GM21529 (cell line): Measurements from ENCODE around the gene SRGAP3.
A peak's percentile ranks its signal among the peaks of the same experiment; 100 is the strongest.

Experiments used
- ATAC-seq: cut with Tn5 transposase; IDR thresholded peaks from one replicate; pipeline ENCODE4 v1.9.1; 2021; ENCODE audit not compliant: unreplicated experiment

Gene SRGAP3

DNA sequence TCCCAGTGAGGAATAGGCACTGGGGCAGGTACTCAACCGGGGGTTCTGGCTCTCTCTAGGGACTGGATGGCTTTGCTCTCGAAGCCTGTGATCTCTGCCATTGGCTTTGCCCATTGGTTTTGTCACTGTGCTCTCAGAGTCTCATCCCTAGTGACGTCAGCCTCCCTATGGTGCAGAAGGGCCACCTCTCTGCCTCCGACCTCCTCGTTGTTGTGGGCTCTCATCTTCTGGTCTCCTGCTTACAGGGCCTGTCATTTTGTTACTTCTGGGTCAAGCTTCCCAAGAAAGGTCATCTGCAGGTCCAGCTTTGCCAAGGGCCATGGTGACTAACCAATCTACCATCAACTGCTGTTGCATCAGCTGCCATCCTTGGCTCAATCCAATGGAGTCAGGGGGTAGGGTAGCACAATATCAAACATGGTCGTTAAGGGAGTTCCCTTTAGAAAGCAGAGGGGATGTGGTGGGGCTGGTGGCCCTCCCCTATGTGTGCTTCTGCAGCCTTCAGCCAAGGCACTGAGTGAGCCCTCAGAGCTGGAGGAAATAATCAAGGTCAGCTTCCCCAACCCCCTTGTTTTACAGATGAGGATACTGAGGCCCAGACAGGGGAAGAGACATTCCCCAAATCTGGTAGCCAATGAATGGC lies 272.8 kb downstream of the SRGAP3 start:
- ATAC-seq = no peak

DNA sequence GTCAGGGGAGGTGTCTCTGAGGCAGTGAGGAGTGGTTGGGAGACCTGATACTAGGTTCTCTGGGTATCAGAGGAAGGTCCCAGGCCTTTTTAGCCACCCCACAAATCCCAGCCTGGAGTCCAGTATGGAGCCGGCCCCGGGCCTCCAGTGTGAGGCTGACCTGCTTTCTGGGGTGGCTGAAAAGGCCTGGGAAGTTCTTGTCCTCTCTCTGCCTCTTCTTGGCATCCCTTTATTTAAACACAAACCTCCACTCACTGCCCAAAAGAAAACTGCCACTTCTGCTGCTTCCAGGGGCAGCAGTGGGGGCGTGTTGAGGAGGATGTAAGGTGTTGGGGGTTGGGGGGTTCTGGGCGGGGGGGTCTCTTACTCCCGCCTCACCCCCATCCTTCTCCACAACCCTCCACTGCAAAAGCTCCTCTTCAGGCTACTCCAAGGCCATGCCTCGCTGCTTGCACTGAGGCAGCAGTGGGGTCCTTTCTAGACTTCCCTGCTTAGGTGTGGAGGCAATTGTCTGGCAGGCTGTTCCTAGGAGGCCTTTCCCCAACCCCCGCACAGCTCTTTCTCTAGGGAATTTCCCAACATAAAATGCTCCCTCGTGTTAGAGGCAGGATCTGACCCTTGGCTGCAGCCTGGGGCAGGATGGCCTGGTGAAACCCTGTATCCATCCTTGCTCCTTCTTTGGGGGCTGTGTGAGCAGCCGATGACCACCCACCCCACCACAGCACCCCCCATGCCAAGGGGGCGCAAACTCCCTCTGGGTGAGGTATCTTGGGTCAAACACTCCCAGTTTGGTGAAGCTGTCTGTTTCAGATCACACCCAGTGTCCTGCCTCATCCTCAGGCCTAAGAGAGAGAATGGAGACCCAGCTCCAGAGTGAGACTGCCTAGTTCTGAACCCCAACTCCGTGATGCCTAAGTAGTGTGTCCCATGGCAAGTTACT lies 274.1 kb downstream of the SRGAP3 start:
- ATAC-seq = no peak

DNA sequence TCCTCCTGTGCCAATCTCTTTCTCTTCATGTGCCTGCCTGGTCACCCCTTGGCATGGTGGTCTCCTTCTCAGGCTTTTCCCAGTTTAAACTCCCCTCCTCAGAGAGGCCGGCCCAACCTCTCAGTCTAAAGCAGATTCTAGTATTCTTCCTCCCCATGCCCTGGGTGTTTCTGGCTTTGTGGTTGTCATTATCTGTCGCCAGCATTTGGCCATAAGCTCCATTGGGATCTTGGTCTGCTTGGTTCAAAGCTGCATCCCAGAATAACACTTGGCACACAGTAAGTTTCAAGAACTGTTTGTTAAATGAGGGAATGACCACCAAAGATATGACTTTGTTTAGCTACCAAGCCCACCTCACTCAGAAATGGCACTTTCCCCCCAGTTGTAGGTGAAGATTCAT lies 275.0 kb downstream of the SRGAP3 start:
- no peak for ATAC-seq

DNA sequence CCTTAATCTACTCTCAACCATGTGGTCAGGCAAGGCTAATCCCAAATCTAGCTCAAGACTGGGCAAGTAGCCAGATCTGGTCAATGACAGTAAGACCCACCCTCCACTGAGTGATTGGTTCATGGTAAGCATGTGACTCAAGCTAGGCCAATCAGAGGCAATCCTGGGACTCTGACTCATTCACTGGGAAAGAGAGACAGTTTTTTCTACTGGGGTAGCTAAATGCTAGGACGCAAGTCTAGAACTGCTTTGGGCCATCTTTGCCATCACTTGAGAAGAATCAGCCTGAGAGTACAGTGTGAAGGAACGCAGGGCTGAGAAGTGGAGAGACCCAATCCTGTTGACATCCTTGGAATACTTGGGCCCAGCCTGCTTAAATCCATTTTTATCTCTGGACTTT lies 276.8 kb downstream of the SRGAP3 start:
- ATAC-seq = peak; percentile 51

DNA sequence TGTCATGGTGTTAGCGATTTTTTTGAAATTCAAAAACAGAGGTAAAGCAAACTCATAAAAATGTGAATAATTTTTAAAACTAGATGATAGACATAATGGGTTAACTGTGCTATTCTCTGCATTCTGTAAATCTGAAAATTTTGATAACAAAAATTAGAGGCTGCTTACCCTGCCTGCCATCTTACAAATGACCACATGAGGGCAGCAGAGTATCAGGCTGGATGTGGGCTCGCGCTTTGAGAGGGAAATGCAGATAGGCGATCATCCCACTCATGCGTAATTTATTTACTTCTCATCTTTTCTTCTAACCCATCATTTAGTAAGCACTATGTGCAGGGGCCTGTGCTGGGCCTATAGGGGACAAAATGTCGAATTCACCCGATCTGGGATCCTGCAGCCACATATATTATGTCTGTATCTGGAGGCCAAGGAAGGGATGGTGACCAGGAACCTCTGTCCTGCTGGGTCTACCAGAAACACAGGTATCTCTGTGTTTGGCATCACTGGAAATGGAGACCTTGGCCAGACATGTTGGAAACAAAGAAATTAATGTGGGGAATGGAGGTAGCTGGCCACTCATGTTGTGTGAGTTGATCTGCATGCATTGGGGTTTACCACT lies 278.4 kb downstream of the SRGAP3 start:
- ATAC-seq = no peak

DNA sequence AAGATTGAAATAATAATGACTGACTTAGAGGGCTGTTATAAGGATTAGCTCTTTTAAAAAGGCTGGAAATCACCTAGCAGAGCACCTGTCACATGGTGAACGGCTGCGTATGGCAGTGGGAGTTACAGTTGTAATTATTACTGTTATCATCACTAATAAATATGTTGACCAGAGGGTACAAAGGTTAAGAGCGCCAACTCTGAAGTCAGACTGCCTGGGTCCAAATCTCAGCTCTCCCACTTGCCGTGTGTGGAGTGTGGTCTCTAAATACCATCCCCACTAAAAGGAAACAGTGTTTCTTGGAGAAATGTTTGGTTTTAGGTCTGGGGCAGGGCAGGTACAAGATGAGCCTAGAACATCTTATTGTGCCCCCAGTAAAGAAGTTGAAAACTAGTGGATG lies 280.2 kb downstream of the SRGAP3 start:
- no peak for ATAC-seq

DNA sequence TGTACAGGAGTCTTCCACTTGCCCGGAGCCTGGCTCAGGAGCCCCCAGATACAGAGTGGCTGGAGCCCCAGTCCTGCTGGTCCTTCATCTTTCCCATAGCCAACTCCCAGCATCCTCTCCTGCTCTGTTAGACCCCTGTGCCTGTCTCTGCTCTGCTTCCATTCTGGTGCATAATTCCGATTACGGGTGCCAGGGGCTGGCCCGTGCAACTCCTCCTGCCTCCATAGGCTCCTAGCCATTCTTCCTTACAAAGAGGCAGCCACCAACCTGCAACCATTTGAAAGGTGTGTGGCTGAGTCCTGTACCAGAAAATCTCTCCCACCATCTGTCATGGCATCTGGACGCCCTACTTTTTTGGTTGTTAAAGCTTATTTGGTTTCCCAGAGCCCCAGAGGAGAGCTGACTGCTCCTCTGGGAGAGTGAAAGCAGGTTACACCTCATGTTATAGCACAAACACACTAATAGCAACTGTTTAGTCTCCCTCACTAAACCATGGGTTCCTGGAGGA lies 281.0 kb downstream of the SRGAP3 start:
- no peak for ATAC-seq

DNA sequence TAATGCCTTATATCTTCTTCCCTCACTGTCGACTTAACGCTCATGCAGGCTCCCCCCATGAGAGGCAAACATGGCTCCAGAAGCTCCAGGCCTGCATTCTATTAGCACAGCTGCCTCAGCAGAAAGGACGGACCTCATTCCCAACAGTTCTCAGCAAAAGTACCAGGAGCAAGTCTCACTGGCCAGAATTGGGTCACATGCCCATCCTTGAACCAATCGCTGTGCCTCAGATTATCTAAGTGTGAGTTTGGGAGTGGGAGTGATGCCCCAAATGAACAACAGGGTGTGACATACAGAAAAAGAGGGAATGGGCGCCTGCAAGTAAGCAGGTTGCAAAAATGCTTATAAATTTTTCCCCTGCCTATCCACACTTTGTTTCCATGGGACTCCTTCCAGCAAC lies 281.9 kb downstream of the SRGAP3 start:
- no peak for ATAC-seq

DNA sequence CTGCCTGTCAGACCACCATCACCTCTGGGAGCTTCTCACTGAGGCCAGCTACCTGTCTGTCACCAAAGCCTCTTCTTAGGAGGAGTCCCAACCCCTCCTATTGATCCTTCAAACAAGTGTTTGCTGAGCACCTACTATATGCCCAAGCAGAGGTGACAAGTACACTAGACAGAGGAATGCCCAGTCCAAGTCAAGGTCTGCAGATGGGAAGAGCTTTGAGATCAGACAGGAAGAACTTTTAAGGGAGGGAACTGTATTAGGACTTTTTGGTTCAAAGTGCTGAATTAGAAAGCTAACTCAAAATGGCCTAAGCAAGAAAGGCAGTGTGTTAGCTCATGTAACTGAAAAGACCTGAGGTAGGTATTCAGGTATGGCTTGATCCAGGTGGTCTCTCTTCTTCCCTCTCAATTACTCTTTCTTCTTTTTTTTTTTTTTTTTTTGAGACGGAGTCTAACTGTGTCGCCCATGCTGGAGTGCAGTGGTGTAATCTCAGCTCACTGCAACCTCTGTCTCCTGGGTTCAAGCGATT lies 282.6 kb downstream of the SRGAP3 start:
- ATAC-seq = no peak

DNA sequence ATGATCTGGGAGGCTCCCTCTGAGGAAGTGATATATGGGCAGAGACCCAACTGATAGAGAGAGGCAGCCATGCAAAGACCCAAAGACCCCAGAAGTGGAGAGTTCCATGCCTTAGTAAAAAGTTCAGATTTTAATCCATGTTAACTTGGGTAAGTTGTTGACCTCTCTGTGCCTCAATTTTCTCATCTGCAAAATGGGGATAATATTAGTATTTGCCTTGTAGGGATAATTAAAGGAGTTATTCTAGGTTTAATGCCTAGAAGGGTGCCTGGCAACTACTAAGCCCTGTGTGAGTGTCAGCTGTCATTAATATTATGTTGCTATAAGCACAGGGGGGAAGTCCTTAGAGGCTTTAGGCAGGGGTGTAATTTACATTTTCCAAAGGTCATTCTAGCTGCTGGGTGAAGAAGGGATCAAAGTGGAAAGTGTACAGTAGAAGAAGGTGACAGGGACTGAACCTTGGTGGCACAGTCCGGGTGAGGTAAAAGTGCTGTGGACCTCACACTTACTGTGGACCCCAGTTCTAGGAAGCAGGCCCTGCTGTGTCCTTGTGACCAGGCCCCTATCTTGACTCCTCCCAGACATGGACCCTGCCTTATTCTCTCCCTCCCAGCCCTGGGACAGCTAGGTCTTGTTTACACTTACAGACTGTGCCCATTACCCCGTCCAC lies 283.2 kb downstream of the SRGAP3 start:
- no peak for ATAC-seq

DNA sequence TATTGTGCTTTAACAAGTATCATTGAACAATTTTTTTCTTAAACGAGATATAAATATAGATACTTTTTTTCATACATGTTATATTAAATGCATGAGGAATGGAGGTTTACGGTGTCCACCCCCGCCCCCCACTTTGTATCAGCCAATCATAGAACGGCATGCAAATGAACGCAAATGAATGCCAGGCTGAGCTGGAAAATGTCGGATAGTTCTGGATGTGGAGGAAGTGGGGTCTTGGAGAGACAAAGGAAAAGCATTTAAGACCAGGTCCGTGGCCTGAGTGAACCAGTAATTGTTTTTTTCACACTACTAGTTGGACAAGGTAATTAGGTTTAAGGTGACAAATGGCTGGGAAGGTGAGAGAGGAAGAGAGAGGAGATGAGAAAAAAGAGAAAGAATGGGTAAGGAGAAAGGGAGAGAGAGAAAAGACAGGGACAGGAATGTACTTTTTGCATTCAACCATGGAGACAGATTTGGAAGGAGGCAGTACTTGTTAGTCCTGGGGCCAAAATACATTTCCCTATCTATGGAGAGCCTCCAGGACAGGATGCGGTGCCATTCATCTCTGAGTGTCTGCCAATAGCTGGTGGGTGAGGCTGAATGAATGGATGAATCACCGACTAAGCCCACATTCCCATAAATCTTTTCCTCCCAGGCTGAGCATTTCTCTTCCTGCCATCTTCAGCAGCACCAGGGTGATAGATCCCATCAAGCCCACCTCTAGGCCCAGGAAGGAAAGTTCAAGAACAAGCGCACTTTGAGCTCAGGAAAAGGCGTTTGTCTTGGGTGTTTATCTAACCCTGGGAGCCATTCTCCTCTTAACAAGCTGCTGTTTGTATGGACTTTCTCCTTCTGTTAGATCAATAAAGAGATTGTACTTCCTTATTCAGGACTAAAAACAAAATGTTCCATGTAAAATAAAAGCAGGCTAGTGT lies 284.7 kb downstream of the SRGAP3 start:
- no peak for ATAC-seq

DNA sequence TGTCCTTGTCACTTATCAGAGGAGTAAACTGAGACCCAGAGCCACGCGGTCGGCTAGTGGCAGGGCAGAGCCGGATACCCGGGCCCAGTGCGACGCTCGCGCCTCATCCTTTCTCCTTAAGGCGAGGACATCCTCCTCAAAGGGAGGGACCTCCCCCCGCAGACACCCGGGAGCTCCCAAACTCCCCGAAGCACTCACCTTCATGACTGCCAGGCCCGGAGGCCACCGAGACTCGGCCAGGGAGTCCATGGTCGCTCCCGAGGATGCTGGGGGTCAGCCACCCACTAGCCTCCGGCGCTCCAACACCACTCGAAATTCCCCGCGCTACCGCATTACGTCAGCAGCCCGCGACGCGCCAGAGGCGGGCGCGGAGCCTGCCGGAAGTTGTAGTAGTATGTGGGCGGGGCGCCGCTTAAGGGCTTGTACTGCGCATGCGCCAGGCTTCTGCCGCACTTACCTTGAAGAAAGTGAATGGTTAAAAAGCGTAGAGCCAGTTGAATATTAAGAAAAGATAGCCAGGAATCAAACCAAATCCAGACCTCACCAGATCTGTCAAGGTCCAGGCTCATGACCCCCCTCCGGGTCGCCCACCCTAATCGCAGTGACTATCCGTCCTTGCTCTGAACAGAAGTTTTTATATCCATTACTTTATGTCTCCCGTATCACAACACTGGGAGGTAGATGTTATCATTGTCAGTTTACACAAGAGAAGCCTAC lies 286.2 kb downstream of the SRGAP3 start, which contains the start of gene RAD18:
RAD18 (minus strand) TSS at position 336 of the 717 bp plus-strand sequence; CDS start at position 249, 87 bp downstream.
- ATAC-seq = peak; percentile 92

DNA sequence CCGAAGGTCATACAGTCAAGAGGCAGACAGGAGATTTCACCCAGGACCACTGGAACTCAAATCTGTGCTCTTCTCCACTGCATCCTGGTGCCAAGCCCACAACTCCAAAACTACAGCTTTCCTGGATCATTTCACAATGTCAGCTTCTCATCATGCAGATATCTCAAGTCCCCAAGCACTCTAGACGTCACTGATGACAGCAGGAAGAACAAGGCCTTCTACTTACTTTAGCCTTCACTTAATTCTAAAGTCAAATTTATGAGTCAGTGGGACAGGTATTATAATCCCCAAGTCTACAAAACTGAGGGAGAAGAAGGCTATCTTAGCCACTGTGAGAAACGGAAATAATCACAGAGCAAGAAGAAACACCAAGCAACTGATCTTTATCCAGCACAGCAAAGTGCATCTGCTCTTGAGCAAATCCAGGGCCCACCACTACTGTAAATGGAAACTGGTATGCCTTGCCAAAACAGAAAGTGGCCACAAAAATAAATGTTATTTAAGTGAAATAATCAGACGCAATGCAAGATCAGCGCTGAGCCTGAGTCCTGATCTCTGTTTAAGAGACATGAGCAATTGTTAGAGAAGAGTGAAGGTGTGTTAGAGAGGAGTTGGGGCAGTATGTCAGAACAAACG lies 287.1 kb downstream of the SRGAP3 start:
- ATAC-seq = no peak

DNA sequence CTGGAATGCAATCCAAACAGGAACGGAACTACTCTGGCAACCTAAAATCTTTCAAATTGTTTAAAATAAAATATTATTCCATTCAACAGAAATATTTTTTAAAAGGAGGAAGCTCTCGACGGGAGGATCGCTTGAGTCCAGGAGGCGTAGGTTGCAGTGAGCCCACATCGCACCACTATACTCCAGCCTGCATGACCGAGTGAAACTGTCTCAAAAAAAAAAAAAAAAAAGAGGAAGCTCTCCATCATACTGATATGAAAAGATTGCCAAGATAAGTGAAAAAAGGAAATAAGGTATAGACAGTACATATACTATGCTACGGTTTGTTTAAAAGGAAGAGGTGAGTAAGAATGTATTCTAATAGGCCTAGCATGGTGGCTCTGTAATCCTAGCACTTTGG lies 289.8 kb downstream of the SRGAP3 start:
- ATAC-seq = no peak

DNA sequence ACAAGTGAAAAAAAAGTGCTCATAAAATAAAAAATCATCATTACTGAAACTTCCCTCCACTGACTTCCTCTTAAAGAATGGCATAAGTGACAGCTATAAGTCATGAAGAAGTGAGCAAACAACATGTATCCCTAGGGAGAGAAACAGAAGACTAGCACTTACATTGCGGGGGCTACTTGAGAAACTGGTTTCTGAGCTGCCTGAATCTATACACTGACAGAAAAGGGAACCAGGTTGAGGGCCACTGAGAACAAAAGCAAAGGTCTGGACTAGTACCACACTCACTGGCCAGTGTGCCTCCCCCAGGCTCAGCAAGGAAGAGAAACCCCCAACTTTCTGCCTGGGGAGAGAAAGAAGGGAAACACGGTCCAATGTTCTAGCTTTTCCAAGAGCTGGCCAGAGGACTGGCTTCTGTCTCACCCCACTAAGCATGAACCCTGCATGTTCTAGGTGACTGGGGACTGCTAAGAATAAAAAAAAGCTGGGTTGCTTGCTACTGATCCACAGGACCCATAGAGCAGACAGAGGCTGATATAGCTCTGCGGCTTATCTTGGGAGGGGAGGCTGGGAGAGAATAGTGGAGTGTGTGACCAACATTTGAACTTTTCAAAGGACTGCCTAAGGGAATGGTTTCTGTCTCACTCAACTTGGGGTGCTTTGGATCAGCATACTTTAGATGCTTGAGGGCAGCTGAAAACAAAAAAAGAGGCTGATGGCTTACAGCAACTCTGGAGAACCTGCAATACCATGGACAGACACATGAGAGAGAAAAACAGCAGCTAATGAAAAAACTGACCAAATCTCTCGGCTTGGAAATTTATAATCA lies 294.3 kb downstream of the SRGAP3 start:
- ATAC-seq = peak; percentile 92

DNA sequence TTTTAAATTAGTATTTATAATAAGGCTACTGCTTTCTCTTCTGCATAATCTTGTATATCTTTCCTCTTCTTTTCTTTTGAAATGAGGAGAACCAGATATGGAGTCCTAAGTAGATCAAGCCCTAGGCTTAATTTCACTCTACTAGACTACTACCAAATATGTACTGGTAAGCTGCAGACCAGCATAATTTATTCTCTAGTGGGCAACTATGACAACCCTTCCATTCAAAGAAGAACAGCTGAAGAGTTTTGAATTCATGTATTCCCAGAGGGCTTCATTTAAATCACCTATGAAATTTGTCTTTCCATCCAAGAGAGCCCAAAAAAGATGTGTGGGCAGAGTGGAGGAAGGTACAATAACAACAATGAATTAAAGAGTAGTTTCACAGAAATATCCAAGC lies 296.1 kb downstream of the SRGAP3 start:
- no peak for ATAC-seq

DNA sequence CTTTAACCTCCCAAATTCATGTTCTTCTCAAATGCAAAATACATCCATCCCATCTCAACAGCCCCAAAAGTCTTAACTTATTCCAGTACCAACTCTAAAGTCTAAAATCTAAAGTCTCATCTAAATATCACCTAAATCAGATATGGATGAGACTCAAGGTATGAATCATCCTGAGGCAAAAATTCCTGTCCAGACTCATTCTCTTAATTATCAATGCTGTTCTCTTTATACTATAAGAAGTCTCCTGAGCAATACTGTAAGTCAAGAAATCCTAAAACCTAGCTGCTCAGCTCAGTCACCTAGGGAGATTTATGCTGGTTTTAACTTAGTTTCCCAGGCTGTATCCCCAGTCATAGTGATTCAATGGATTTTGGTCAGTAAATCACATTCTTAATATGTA lies 297.3 kb downstream of the SRGAP3 start:
- no peak for ATAC-seq
